ENCODE results near the gene CCR1.

CCR1 gene

DNA sequence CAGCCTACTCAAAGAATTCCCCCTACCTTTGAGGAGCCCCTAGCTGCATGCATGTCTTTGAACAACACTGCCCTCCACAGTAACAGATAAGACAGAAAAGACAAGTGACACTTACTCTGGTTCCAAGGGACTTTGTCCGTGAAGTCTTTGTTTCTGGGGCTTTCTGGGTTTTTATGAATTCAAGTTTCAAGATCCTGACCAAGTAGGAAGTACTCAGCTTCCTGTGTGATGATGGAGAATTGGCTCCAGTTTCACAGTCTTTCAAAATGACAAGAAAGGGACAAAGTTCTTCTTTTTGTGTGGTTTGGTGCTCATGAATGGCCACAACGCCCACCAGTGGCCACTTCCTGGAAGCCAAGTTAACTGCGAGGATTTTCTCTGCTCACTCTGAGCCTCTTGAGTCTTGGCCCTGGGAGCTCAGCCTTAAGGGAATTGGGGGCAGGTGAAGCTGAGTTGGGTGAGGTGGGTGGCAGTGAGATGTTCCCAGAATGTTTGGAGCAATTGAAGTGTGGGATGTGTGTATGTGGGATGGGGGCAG lies at the start of gene CCR1:
Gene CCR1, minus strand, starts transcription at position 147 of the 538 bp plus-strand sequence. CDS start 4,000 bp downstream, outside the sequence.
- DNase-seq, result peak; percentile 74

DNA sequence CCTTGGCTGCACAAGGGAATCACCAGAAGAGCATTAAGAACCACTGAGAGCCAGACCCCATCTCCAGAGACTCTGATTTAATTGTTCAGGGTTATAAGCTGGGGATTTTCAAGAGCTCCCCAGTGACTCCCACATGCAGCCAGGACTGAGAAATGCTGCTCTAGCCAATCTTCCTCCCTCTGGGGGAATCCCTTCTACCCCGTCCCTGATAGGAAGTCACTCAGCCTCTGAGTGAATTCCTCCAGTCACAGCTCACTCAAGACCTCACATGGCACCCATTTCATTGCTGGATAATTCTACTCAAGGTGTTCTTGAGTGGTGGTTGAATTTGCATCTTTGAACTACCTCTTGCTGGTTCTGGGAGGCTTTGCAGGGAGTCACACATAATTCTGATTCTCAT lies 44.9 kb upstream of the CCR1 start:
- no peak for DNase-seq

DNA sequence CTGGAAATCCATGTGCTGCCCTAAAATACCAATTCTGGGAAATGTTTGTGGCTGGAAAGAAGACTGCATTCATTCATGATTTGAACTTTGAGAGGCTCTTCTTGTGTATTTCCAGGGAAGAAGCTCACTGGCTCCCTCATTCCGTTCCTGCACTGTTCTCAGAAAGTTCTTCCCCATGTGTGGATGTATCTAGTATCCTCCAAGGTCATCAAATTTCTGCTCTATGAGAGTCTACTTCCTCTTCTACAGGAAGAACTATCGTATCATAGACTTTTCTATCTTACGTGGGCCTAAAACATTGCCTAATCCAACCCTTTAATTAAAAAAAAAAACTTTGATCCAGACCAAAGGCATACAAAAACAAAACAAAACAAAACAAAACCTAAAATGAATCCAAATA lies 37.0 kb upstream of the CCR1 start:
- no peak for DNase-seq

DNA sequence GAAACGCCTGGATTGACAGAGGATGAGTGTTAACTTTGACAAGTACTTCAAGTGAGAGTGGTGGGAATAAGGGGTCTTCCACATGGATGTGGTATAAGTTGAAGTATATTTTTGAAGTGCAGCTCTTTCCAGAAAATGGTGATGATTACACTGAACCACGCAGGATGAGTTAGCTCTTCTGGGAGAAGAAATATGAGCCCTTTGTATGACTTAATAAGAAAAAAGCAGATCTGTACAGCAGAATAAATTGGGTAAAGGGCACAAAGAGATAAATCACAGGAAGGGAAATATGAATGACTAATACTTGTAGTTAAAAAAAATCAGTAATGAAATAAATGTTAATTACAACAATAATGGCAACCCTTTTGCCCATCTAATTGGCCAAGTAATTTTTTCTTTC lies 35.4 kb upstream of the CCR1 start:
- no peak for DNase-seq

DNA sequence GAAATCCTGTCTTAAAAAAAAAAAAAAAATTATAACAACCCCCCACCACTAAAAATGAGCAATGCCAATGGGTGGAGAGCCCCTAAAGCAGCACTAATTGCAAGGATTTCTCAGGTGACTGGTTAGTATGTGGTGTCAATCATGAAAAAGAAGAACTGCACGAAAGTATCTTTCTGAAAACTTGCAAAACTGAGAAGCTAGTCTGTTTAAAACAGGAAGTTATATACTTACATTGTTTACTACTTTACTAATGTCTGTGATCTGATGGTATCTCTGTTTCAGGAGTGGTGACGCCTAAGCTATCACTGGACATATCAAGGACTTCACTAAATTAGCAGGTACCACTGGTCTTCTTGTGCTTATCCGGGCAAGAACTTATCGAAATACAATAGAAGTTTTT lies 34.0 kb upstream of the CCR1 start, which contains the start of gene CCR3:
Gene CCR3, plus strand, starts transcription at position 341 of the 400 bp plus-strand sequence. CDS start 22,699 bp downstream, outside the sequence.
- DNase-seq, result no peak

DNA sequence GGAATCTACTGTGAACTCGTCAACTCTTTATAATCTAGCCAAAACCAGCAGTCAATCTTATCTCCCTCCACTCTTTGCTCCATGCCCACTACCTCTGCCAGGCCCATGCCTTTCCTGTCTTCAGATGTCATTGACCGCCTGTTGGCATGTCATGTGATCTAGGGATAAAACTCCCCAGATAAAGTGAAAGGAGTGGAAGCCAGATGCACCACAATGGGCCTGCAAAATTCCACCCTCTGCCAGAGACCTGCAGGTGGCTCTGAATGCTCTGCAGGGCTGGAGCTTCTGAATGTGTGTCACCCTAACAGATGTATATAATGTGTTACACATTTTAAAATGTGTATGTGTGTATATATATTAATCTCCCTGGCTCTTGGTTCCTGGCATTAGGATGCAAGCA lies 31.8 kb upstream of the CCR1 start:
- DNase-seq, result no peak

DNA sequence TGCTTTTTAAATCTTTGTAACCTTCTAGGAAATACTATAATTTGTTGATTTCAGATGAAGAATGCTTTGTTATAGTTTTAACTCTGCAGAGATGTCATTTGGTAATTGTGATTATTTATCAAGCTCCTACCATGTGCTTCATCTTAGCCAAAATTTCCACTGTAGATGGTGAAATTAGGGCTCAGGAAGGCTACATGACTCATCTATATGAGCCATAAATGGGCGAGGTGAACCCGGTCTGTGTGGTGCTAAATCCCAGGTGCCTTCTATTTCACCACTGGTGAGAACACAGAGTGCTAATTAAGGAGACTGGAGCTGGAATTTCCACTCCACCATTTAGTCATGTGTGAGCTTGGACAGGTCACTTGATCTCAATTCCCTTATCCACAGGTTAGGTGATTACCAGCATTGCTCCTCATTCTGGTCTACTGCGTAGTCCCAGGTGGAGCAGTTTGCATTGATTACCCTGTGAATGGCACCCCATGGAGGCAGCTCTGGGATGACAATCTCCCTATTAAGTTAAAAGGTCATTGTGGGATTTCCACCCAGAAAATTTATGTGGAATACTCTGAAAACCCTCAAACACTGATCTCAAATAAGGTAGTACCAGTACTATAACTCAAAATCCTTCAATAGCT lies 31.3 kb upstream of the CCR1 start:
- DNase-seq, result no peak

DNA sequence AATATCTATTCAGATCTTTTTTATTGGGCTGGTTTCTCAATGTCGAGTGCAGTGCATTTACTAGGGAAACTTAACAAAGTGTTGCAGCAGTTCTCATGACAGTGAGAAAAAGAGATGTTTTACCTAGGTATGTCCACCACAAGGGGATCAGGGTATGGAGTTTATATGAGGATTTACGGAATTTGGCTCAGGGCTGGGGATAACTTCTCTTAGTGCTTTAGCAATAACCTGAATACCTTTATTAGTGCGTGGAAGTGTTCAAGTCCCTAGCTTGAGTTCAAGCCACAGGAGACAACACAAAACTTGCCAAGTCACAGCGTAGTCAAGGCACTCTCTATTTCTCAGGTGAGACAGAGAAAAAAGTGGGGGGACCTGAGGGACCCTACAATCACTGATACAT lies 30.3 kb upstream of the CCR1 start:
- no peak for DNase-seq

DNA sequence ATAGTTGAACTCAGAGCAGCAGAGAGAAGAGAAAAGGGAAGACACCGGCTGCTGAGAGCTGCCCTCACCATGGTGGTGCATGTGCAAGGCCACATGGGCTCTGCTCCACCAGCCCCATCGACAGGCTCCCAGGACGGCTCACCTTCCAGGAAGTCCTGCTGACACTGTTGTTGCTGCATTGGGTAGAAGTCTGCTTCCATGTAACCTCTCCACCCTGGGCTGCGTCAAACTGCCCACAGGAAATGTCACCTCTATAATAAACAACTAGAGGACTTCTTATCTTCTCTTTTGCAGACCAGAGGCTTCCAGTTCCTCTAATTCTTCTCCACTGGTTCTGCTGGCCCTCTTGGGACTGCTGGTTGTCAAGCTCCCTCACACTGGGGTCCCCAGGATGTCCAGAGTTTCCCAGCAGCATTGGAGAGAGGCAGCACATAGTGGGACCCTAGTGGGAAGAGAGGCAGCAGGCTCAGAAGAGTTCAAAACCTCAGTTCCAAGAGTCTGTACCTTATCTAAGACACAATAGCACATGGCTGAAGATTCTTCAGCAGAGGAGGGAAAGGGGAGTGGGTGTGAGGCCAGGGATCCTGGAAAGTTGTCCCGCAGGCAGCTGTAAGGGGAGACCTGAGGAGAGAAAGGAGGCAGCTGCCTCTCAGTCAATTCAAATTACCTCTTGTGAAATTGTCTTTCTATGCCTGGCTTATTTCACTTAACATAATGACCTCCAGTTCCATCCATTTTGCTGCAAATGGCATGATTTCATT lies 28.4 kb upstream of the CCR1 start:
- peak; percentile 46 for DNase-seq

DNA sequence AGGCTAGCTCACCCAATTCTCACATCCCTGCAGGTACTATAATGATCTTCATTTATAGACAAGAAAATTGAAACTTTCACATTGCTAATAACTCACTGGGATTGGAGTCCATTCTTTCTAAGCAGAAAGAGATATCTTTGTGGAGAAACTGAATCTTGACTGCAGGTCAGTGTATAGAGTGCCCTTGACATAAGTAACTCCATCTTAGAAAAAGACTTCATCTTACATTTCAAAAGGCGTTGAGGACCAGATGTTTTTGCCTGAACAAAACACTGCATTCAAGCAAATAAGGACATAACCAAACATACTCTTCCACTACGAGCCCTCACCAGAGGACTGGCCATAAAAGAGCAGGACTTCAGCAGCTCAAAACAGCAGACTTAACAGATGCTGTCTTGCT lies 27.3 kb upstream of the CCR1 start:
- no peak for DNase-seq

DNA sequence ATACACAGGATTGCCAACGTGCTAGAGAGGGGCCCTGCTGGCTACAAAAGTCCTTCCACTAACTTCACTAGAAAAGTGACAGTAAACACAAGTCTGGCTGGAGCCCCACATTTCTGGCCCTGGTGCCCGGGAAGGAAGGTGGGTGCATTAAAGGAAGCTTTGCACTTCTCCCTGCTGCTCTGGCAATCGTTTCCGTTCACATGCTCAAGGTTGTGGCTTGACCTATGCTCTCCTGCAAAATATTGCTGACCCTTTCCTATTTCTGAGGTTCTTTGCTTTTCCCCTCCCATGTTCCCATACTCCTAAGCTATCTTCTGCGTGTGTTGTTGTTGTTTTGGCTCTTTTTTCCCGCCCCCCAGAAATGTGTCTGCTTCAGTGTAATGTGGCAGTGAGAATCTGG lies 25.1 kb upstream of the CCR1 start:
- DNase-seq, result no peak

DNA sequence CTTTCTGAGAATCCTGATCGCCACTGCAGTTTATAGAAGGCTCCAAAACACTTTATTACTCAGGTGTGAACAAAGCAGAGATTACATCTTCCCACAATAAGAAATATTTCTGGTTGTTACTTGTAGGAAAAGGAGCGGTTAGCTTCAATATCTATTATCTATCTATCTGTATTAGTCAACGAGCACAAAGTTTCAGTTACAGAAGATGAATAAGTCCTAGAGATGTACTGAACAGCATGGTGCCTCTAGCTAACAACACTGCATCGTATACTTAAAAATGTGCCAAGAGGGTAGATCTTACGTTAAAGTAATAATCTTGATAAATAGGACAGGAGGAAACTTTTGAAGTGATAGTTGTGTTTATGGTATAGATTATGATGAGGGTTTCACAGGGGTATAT lies 23.2 kb upstream of the CCR1 start:
- no peak for DNase-seq

DNA sequence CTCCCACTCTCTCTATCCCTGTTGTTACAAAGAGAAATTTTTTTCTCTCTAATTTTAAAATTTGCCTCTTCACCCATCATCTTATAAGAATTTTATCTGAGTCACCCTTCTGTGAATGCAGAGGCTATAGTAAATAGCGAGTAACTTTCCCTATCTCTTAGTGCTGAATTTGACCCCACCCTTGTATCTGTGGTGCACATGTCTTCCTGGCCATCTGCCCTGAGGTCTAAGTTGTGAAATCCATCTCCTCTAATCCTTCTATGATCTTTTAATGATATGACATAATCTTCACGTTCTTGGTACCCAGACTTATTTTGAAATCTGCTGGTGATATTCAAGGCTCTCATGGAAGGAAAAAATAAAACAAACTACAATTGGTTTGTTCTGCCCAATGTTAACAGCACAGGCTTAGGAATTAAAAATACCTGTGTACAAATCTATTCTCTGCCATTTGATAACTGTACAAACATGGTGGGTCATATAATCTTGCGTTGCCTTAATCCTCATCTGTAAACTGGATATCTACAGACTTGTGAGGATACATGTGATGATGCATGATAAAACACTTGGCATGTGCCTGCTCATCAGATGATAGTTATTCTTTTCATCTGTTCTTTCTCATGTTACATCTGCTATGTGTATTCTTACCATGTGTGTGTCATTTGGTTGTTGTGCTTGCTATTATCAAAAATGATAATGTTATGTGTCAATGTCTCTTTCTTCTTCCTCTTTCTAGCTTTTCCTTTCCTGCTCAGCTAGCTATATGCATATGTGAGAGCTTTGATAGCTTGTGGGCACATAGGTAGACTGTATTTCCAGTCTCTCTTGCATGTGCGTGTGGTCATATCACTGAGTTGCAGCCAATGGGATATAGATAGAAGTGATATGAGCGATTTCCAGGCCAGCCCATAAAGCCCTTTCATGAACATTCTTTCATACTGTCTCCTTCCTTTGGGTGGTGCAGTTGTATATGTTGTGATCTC lies 20.4 kb upstream of the CCR1 start:
- no peak for DNase-seq

DNA sequence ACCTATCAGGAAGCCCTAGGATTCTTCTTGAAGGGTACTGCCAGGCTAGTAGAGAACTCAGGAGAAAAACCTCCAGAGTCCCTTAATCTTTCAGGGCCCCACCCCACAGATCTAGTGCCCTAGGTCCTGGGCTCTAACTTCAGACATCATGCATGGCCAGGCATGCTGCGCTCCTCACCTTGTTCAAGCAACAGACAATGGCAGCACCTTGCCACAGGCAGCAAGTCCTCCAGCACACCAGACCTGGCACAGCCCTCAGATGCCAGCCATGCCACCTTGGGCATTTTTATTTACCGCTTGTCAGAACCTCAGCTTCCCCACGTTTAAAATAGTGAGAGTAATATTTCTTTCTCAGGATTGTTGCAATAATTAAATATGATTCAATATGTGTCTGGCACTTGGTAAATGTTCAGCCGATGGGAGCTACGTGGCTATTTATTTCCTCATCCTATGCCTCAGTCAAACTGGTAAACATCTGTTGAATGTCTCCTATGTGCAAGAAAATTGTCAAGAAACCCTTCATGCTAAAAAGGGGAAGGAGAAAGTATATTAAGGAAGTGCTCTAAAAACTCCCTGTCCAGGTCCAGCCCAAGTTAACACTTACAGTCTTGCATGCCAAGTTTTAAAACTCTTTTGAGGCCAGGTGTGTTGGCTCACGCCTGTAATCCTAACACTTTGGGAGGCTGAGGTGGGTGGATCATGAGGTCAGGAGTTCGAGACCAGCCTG lies 14.5 kb upstream of the CCR1 start:
- peak; percentile 45 for DNase-seq

DNA sequence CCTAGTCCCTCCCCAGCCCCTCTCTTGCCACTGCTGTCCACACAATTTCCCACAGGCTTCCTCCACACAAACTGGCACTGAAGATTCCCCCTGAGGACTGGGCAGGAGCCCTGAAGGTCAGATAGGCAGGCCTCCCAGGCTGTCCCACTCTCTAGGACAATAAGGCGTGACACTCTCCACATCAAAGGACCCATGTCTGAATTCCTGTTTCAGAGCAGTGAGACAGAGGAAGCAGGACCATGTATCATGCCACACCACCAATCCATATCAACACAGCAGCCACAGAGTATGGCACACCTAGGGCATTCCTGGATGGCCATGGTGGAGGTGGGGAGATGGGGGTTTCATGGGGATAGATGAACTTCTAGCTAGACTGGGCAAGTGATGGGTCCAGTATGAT lies 13.8 kb upstream of the CCR1 start:
- DNase-seq, result no peak

DNA sequence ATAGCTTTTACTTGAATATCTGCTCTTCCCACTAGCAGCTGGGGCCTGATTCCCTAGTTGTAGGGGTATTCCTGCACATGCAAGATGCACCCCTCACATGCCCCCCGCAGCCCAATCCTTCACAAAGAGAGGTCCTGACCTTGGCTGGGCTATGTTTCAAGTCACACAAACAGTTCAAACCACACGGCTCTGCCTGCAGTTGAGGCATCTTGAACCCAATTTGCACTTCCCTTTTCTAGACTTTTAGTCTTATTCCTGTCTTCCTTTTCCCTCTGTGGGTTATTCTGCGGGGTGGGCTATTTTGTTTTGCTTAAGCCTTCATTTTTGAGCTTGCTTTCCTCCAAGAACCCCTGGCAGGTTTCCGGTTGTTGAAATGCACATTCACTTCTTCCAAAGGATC lies 13.3 kb upstream of the CCR1 start:
- DNase-seq, result peak; percentile 76

DNA sequence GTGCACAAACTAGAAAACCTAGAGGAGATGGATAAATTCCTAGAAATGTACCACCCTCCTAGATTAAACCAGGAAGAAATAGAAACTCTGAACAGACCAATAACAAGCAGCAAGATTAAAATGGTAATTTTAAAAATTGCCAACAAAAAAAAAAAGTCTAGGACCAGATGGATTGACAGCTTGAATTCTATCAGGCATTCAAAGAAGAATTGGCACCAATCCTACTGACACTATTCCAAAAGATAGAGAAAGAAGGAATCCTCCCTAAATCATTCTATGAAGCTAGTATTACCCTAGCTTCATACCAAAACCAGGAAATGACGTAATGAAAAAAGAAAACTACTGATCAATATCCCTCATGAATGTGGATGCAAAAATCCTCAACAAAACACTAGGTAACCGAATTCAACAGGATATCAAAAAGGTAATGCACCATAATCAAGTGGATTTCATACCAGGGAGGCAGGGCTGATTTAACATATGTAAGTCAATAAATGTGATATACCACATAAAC lies 10.1 kb upstream of the CCR1 start:
- no peak for DNase-seq

DNA sequence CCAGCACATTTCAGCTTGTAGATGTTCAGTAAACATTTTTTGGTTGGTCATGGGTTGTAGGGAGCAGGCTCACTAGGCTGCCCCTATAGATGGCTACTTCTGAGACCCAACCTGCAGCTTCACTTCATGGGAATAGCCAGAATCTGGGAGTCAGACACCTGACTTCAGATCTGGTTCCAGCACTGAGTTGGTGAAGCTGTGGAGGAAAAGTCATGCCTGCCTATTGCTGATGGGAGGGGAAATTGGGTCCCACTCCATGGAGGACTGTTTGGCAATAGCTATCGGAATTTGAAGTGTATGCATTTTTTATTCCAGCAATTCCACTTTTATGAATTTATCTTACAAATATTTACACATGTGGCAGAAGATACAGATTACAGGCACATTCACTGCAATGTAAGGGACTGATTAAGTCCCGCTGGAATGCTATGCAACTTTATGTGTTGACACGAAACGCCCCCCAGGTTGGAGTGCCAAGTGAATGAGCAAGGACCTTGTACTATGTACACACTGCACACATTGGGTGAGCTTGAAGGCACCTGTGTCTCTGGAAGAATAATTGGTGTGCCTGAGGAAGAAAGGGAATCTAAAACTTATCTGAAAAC lies 7.8 kb upstream of the CCR1 start:
- no peak for DNase-seq

DNA sequence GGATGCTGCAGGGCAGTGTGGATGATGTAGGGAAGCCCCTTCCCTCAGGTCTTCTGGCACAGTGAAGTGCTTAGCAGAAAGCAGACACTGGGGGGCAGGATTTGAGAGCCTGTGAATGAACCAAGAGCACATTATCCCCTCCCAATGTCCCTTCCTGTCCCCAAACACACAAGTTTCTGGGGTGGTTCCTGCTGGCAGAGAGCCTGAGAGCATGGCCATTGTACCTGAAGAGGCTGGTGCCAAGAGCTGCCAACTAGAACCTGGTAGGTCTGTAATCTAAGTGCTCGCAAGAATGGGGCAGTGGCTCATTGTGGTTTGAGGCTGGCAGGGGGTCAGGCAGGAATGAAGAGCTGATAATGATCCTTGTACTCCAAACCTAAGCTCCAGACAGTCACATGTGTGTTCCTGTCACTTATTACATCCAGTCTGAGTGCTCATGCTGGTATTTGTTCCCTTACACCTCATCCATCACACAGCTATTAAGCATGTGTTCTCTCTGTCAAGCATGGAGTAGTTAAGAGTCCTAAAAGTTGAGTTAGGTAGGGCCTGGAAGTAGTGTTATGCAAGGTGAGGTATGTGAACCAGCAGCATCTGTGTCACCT lies 6.7 kb upstream of the CCR1 start:
- DNase-seq, result peak; percentile 60

DNA sequence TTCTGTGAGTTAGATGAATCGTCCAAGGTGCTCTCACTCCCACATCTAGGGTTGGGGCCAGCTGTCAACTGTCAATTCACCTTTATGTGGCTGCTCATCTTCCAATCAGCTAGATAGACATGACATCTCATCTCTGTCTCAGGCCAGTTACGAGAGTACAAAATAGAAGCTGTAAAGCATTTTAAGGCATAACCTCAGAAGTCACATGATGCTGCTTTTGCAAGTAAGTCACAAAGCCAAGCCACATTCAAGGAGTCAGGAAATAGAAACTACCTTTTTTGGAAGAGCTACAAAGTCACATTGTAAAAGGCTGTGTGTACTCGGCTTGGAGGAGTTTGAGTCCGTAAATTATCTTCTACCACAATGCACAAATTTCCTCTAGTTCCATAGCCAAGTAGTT lies 5.1 kb upstream of the CCR1 start:
- peak; percentile 30 for DNase-seq

DNA sequence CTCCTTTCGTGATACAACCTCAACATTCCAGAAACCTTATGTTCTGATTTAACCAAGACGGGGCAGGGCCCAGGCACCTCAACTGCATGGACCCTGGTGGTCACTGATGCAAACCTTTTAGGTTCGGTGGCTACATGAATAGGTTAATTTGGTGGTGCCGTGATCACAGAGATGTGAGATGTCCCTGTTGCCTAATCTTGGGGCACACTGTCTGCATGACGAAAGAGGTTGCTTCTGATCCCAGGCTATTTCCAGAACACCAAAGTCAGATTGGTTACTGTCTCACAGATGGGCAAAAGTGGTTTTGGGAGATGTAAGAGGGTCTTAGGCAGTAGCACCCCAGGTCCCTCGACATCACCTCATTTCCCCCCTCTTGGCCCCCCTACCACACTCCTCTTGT lies 4.0 kb upstream of the CCR1 start:
- DNase-seq, result no peak

All from GDM1 (cell line).